Stimulated activated CD4-positive, alpha-beta T cell treated with anti-CD3 and anti-CD28 coated beads, Interleukin-2, amount 100 ng/mL, for 48 hours (primary cell): ENCODE measurements around the gene POM121C.
"Not testable (repeated sequence)": the region's sequence is repeated elsewhere in the genome, so short reads cannot be mapped to it uniquely, and the experiment has no call there.

Experiments
- DNase-seq, 2 donors: peaks; one replicate each; pipeline ENCODE4 v3.0.0-alpha.2; 2020

The POM121C gene

DNA sequence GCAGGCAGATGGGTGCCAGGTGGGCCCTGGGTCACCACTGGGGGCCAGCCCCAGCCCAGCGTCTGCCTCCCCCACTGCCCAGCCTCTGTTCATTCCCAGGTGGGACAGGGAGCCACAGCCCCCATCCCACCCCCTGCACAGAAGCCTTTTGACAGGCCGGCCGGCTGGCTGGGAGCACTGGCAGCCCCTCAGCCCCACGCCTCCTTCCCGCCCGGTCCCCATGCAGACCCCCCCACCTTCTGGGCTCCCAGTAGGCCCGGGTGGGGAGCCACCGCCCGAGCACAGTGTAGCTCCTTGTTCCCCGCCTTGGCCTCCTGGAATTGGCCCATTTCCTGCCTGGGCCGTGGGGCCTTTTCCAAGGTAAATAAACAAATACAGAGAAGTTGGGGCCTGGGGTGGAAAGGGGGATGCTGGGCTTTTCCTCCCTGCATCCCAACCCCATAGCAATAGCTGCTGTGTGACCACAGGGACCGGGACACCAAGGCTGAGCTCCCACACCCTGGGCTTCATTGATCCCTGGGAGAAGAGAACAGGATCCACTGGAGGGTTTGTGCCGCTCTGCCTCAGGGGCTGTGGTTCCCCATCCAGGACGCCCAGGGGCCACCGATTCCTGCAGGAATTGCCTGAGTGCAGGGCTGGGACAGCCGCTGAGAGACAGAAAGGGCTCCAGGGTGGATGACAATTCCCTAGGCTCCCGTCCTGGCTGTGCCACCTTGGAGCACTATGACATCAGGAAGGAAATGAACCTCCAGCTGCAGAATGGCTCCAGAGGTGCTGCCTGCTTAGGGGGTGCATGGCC lies 111.4 kb downstream of the POM121C start:
- not testable (repeated sequence) for DNase-seq

DNA sequence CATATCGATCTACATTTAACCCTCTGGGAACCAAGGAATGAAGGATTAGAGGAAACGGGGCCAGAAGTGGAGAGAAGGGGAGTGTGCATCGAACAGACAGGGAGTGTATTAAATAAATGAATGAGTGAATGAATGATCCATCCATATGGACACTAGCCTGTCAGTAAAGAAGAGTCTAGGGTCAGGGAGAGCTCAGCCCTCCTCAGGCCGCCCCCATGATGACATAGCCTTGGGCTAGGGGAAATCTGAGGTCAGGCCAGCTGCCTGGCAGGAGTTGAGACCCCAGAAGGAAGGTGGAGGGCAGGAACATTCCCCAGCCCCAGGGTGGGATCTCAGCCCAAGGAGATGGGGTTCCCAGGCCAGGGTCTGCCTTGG lies 112.0 kb downstream of the POM121C start:
- DNase-seq: not testable (repeated sequence)

DNA sequence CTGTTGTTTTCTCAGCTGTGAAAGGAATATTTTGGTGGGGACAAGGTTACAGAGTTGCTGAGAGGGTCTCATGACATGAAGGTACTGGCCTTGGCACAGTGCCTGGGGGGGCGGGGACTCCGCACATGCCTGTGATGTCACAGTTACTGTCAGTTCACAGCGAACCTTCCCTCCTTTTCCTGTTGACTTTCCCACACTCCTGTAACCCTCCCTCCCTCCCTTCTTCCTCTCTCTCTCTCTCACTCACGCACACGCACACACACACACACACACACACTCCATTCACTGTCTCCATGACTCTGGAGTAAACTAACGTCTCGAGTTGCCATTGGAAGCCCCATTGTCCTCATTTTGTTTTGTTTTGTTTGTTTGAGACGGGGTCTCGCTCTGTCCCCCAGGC lies 118.8 kb downstream of the POM121C start:
- not testable (repeated sequence) for DNase-seq
